ENCODE measurements around the gene DLG2.

DNA sequence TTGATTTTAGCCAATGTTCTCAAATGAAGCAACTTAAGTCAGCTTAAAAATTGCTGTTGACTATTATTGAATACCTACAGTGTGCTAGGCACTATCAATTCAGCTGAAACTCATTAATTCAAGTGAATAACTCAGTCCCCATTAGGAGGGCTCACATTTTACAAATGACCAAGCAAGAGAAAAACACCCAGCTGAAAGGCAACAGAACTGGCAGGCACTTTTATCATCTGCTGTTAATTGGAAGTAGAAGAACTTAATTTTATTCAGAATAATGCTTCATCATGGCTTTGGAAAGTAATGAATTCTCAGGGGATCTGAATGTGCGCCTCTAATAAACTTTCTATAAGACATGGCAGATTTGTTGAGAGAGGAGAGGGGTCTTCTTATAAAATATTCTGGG lies 1066.9 kb downstream of the DLG2 start:
- TF ChIP-seq, protein P1, sequence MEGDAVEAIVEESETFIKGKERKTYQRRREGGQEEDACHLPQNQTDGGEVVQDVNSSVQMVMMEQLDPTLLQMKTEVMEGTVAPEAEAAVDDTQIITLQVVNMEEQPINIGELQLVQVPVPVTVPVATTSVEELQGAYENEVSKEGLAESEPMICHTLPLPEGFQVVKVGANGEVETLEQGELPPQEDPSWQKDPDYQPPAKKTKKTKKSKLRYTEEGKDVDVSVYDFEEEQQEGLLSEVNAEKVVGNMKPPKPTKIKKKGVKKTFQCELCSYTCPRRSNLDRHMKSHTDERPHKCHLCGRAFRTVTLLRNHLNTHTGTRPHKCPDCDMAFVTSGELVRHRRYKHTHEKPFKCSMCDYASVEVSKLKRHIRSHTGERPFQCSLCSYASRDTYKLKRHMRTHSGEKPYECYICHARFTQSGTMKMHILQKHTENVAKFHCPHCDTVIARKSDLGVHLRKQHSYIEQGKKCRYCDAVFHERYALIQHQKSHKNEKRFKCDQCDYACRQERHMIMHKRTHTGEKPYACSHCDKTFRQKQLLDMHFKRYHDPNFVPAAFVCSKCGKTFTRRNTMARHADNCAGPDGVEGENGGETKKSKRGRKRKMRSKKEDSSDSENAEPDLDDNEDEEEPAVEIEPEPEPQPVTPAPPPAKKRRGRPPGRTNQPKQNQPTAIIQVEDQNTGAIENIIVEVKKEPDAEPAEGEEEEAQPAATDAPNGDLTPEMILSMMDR (IDR thresholded peaks at IDR 0.05): no peak
- TF ChIP-seq POLR2A (IDR thresholded peaks at IDR 0.05) (no peak), EP300 (IDR thresholded peaks at IDR 0.05) (no peak)

Measured in tibial nerve (tissue), 4 donors.